Measurements from ENCODE around the gene CBFA2T3.

The CBFA2T3 gene

GRCh38 chr16:88837806-88838205, 139.2 kb downstream of the CBFA2T3 start:
- Histone ChIP-seq H3K27me3 (ENCODE audit: control insufficient read depth, insufficient read depth, low read length, poor library complexity, severe bottlenecking) (no peaks in the 10 kb centered on the region), H3K4me1 (ENCODE audit: control insufficient read depth, insufficient read depth, low read length) (no peaks in the 10 kb centered on the region), H3K9me3 (ENCODE audit: control insufficient read depth, low read length) (no peaks in the 10 kb centered on the region), H3K36me3 (ENCODE audit: control insufficient read depth, insufficient read depth, low read length) (peaks cover 4% of the 10 kb centered on the region), H3K4me3 (ENCODE audit: insufficient read depth, low read depth, low read length) (no peak overlapping the region), H3K27ac (ENCODE audit: insufficient read depth, low read depth, low read length, poor library complexity, severe bottlenecking) (no peak overlapping the region)
- WGBS, 2 experiments, result 94 to 97% methylated on average over 20 of the region's 20 CpGs

- H3K4me1 ChIP-seq (ENCODE audit: control insufficient read depth, insufficient read depth, low read length), result no peaks in the 10 kb centered on the region
- H3K27me3 ChIP-seq (ENCODE audit: control insufficient read depth, insufficient read depth, low read length, poor library complexity, severe bottlenecking), result no peaks in the 10 kb centered on the region
- no peak overlapping the region for H3K27ac ChIP-seq (ENCODE audit: insufficient read depth, low read depth, low read length, poor library complexity, severe bottlenecking)
- H3K9me3 ChIP-seq (ENCODE audit: control insufficient read depth, low read length), result no peaks in the 10 kb centered on the region
- WGBS, 2 experiments, result 95% methylated on average over 17 of the region's 17 CpGs
- peaks cover 4% of the 10 kb centered on the region for H3K36me3 ChIP-seq (ENCODE audit: control insufficient read depth, insufficient read depth, low read length)
- no peak overlapping the region for H3K4me3 ChIP-seq (ENCODE audit: insufficient read depth, low read depth, low read length)
Measured at GRCh38 chr16:88836791-88837190, 140.2 kb downstream of the CBFA2T3 start.

GRCh38 chr16:88835818-88836217, 141.2 kb downstream of the CBFA2T3 start:
- 92 to 93% methylated on average over 33 of the region's 33 CpGs for WGBS, 2 experiments

GRCh38 chr16:88835383-88835782, 141.6 kb downstream of the CBFA2T3 start:
- no peak overlapping the region for H3K27ac ChIP-seq (ENCODE audit: insufficient read depth, low read depth, low read length, poor library complexity, severe bottlenecking)
- no peak overlapping the region for H3K4me3 ChIP-seq (ENCODE audit: insufficient read depth, low read depth, low read length)
- H3K36me3 ChIP-seq (ENCODE audit: control insufficient read depth, insufficient read depth, low read length), result peaks cover 4% of the 10 kb centered on the region
- H3K9me3 ChIP-seq (ENCODE audit: control insufficient read depth, low read length), result no peaks in the 10 kb centered on the region
- H3K4me1 ChIP-seq (ENCODE audit: control insufficient read depth, insufficient read depth, low read length), result no peaks in the 10 kb centered on the region
- H3K27me3 ChIP-seq (ENCODE audit: control insufficient read depth, insufficient read depth, low read length, poor library complexity, severe bottlenecking), result no peaks in the 10 kb centered on the region
- 86 to 89% methylated on average over 11 of the region's 11 CpGs for WGBS, 2 experiments

More at GRCh38 chr16:88835818-88836217, 141.2 kb downstream of the CBFA2T3 start:
- Histone ChIP-seq H3K27ac (ENCODE audit: insufficient read depth, low read depth, low read length, poor library complexity, severe bottlenecking) (no peak overlapping the region), H3K27me3 (ENCODE audit: control insufficient read depth, insufficient read depth, low read length, poor library complexity, severe bottlenecking) (no peaks in the 10 kb centered on the region), H3K4me1 (ENCODE audit: control insufficient read depth, insufficient read depth, low read length) (no peaks in the 10 kb centered on the region), H3K4me3 (ENCODE audit: insufficient read depth, low read depth, low read length) (no peak overlapping the region), H3K9me3 (ENCODE audit: control insufficient read depth, low read length) (no peaks in the 10 kb centered on the region), H3K36me3 (ENCODE audit: control insufficient read depth, insufficient read depth, low read length) (peaks cover 4% of the 10 kb centered on the region)

- H3K9me3 ChIP-seq (ENCODE audit: control insufficient read depth, low read length), result no peaks in the 10 kb centered on the region
- WGBS, 2 experiments, result 91 to 92% methylated on average over 13 of the region's 13 CpGs
- H3K4me3 ChIP-seq (ENCODE audit: insufficient read depth, low read depth, low read length), result no peak overlapping the region
- H3K27ac ChIP-seq (ENCODE audit: insufficient read depth, low read depth, low read length, poor library complexity, severe bottlenecking), result no peak overlapping the region
- H3K36me3 ChIP-seq (ENCODE audit: control insufficient read depth, insufficient read depth, low read length), result peaks cover 3% of the 10 kb centered on the region
- H3K27me3 ChIP-seq (ENCODE audit: control insufficient read depth, insufficient read depth, low read length, poor library complexity, severe bottlenecking), result no peaks in the 10 kb centered on the region
- no peaks in the 10 kb centered on the region for H3K4me1 ChIP-seq (ENCODE audit: control insufficient read depth, insufficient read depth, low read length)
Measured at GRCh38 chr16:88834670-88835069, 142.3 kb downstream of the CBFA2T3 start.

- Histone ChIP-seq H3K27ac (ENCODE audit: insufficient read depth, low read depth, low read length, poor library complexity, severe bottlenecking) (no peak overlapping the region), H3K4me3 (ENCODE audit: insufficient read depth, low read depth, low read length) (no peak overlapping the region), H3K4me1 (ENCODE audit: control insufficient read depth, insufficient read depth, low read length) (no peaks in the 10 kb centered on the region), H3K27me3 (ENCODE audit: control insufficient read depth, insufficient read depth, low read length, poor library complexity, severe bottlenecking) (no peaks in the 10 kb centered on the region), H3K36me3 (ENCODE audit: control insufficient read depth, insufficient read depth, low read length) (no peaks in the 10 kb centered on the region), H3K9me3 (ENCODE audit: control insufficient read depth, low read length) (no peaks in the 10 kb centered on the region)
- 96% methylated on average over 13 of the region's 13 CpGs for WGBS, 2 experiments
Measured at GRCh38 chr16:88833086-88833485, 143.9 kb downstream of the CBFA2T3 start.

- Histone ChIP-seq H3K4me3 (ENCODE audit: insufficient read depth, low read depth, low read length) (no peak overlapping the region), H3K4me1 (ENCODE audit: control insufficient read depth, insufficient read depth, low read length) (no peaks in the 10 kb centered on the region), H3K27me3 (ENCODE audit: control insufficient read depth, insufficient read depth, low read length, poor library complexity, severe bottlenecking) (no peaks in the 10 kb centered on the region), H3K9me3 (ENCODE audit: control insufficient read depth, low read length) (no peaks in the 10 kb centered on the region), H3K36me3 (ENCODE audit: control insufficient read depth, insufficient read depth, low read length) (no peaks in the 10 kb centered on the region), H3K27ac (ENCODE audit: insufficient read depth, low read depth, low read length, poor library complexity, severe bottlenecking) (no peak overlapping the region)
- WGBS, 2 experiments, result 82% methylated on average over 13 of the region's 13 CpGs
Measured at GRCh38 chr16:88831838-88832237, 145.2 kb downstream of the CBFA2T3 start.

GRCh38 chr16:88830783-88831182, 146.2 kb downstream of the CBFA2T3 start:
- WGBS, 2 experiments, result 94 to 95% methylated on average over 14 of the region's 14 CpGs
- Histone ChIP-seq H3K36me3 (ENCODE audit: control insufficient read depth, insufficient read depth, low read length) (no peaks in the 10 kb centered on the region), H3K4me1 (ENCODE audit: control insufficient read depth, insufficient read depth, low read length) (no peaks in the 10 kb centered on the region), H3K27ac (ENCODE audit: insufficient read depth, low read depth, low read length, poor library complexity, severe bottlenecking) (no peak overlapping the region), H3K4me3 (ENCODE audit: insufficient read depth, low read depth, low read length) (no peak overlapping the region), H3K27me3 (ENCODE audit: control insufficient read depth, insufficient read depth, low read length, poor library complexity, severe bottlenecking) (no peaks in the 10 kb centered on the region), H3K9me3 (ENCODE audit: control insufficient read depth, low read length) (no peaks in the 10 kb centered on the region)

GRCh38 chr16:88830258-88830657, 146.7 kb downstream of the CBFA2T3 start:
- no peaks in the 10 kb centered on the region for H3K4me1 ChIP-seq (ENCODE audit: control insufficient read depth, insufficient read depth, low read length)
- H3K27ac ChIP-seq (ENCODE audit: insufficient read depth, low read depth, low read length, poor library complexity, severe bottlenecking), result no peak overlapping the region
- no peaks in the 10 kb centered on the region for H3K36me3 ChIP-seq (ENCODE audit: control insufficient read depth, insufficient read depth, low read length)
- no peaks in the 10 kb centered on the region for H3K9me3 ChIP-seq (ENCODE audit: control insufficient read depth, low read length)
- WGBS, 2 experiments, result 91 to 92% methylated on average over 11 of the region's 11 CpGs
- H3K4me3 ChIP-seq (ENCODE audit: insufficient read depth, low read depth, low read length), result no peak overlapping the region
- no peaks in the 10 kb centered on the region for H3K27me3 ChIP-seq (ENCODE audit: control insufficient read depth, insufficient read depth, low read length, poor library complexity, severe bottlenecking)

GRCh38 chr16:88828711-88829110, 148.3 kb downstream of the CBFA2T3 start:
- 91% methylated on average over 24 of the region's 24 CpGs for WGBS, 2 experiments
- Histone ChIP-seq H3K4me3 (ENCODE audit: insufficient read depth, low read depth, low read length) (no peak overlapping the region), H3K9me3 (ENCODE audit: control insufficient read depth, low read length) (no peaks in the 10 kb centered on the region), H3K27ac (ENCODE audit: insufficient read depth, low read depth, low read length, poor library complexity, severe bottlenecking) (no peak overlapping the region), H3K4me1 (ENCODE audit: control insufficient read depth, insufficient read depth, low read length) (no peaks in the 10 kb centered on the region), H3K27me3 (ENCODE audit: control insufficient read depth, insufficient read depth, low read length, poor library complexity, severe bottlenecking) (no peaks in the 10 kb centered on the region), H3K36me3 (ENCODE audit: control insufficient read depth, insufficient read depth, low read length) (no peaks in the 10 kb centered on the region)

- Histone ChIP-seq H3K9me3 (ENCODE audit: control insufficient read depth, low read length) (no peaks in the 10 kb centered on the region), H3K27ac (ENCODE audit: insufficient read depth, low read depth, low read length, poor library complexity, severe bottlenecking) (no peak overlapping the region), H3K4me3 (ENCODE audit: insufficient read depth, low read depth, low read length) (no peak overlapping the region), H3K27me3 (ENCODE audit: control insufficient read depth, insufficient read depth, low read length, poor library complexity, severe bottlenecking) (no peaks in the 10 kb centered on the region), H3K4me1 (ENCODE audit: control insufficient read depth, insufficient read depth, low read length) (no peaks in the 10 kb centered on the region), H3K36me3 (ENCODE audit: control insufficient read depth, insufficient read depth, low read length) (no peaks in the 10 kb centered on the region)
- 94 to 95% methylated on average over 21 of the region's 21 CpGs for WGBS, 2 experiments
Measured at GRCh38 chr16:88827727-88828126, 149.3 kb downstream of the CBFA2T3 start.
